ENCODE measurements around the gene LENG1.

DNA sequence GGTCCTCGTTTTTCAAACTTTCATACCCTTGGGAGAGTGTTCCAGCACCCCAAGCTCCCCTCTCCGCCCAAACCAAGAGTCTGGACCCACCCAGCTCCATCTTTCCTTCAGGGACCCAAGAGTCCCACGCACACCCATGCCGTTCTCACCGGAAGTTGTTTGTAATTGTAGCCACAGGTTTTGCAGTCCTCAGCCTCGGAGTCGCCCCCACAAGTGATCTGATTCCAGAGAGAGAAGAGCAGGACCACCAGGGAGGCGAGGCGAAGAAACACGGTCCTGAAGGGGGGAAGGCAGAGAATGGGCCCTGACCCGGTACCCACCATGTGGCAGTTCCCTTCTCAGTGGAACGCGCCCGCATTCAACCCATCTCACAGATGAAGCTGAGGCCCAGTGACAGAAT, 3.4 kb upstream of the LENG1 start:
- TF ChIP-seq, protein P1, sequence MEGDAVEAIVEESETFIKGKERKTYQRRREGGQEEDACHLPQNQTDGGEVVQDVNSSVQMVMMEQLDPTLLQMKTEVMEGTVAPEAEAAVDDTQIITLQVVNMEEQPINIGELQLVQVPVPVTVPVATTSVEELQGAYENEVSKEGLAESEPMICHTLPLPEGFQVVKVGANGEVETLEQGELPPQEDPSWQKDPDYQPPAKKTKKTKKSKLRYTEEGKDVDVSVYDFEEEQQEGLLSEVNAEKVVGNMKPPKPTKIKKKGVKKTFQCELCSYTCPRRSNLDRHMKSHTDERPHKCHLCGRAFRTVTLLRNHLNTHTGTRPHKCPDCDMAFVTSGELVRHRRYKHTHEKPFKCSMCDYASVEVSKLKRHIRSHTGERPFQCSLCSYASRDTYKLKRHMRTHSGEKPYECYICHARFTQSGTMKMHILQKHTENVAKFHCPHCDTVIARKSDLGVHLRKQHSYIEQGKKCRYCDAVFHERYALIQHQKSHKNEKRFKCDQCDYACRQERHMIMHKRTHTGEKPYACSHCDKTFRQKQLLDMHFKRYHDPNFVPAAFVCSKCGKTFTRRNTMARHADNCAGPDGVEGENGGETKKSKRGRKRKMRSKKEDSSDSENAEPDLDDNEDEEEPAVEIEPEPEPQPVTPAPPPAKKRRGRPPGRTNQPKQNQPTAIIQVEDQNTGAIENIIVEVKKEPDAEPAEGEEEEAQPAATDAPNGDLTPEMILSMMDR (IDR thresholded peaks at IDR 0.05 in 8 of 11, conservative IDR thresholded peaks at IDR 0.05 in 3 of 11), result no peak
- TF ChIP-seq POLR2A (IDR thresholded peaks at IDR 0.05), result no peak

Measured in spleen (tissue), 7 donors.